Measurements from ENCODE around the gene STAG2.

DNA sequence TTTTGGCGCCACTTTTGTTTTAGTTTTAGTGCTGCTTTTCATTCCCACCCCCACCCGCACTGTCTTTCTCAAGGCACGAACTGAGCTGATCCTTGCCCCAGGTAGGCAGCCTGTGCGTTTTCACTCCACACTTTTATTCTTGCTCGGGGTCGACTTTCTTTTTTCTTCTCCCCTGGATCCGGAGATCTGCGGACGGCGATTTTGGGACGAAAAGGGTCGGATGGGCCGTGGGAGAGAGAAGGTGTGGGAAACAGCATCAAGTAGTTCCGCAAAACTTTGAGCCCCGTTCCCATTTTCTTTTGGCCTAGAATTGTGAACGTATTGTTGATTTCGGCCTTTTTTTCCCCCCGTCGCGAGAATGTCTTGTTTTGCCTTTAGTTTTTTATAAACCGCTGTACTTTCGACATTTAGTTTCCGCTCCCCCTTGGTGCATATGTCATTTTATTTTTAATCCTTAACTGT lies 531 bp downstream of the STAG2 start:
- TF ChIP-seq, protein P1, sequence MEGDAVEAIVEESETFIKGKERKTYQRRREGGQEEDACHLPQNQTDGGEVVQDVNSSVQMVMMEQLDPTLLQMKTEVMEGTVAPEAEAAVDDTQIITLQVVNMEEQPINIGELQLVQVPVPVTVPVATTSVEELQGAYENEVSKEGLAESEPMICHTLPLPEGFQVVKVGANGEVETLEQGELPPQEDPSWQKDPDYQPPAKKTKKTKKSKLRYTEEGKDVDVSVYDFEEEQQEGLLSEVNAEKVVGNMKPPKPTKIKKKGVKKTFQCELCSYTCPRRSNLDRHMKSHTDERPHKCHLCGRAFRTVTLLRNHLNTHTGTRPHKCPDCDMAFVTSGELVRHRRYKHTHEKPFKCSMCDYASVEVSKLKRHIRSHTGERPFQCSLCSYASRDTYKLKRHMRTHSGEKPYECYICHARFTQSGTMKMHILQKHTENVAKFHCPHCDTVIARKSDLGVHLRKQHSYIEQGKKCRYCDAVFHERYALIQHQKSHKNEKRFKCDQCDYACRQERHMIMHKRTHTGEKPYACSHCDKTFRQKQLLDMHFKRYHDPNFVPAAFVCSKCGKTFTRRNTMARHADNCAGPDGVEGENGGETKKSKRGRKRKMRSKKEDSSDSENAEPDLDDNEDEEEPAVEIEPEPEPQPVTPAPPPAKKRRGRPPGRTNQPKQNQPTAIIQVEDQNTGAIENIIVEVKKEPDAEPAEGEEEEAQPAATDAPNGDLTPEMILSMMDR (optimal IDR thresholded peaks at IDR 0.05 in 1 of 3, IDR thresholded peaks at IDR 0.05 in 1 of 3, conservative IDR thresholded peaks at IDR 0.05 in 1 of 3; ENCODE audit: extremely low read depth in 1 of 3, insufficient read depth in 2 of 3, low read length in 3 of 3), result no peak
- TF ChIP-seq EZH2 (IDR thresholded peaks at IDR 0.05; ENCODE audit: low read length), result no peak

Measured in keratinocyte (primary cell).